ENCODE measurements around the gene CELF1.
"Not testable (repeated sequence)": the region's sequence is repeated elsewhere in the genome, so short reads cannot be mapped to it uniquely, and the experiment has no call there.

Gene CELF1

DNA sequence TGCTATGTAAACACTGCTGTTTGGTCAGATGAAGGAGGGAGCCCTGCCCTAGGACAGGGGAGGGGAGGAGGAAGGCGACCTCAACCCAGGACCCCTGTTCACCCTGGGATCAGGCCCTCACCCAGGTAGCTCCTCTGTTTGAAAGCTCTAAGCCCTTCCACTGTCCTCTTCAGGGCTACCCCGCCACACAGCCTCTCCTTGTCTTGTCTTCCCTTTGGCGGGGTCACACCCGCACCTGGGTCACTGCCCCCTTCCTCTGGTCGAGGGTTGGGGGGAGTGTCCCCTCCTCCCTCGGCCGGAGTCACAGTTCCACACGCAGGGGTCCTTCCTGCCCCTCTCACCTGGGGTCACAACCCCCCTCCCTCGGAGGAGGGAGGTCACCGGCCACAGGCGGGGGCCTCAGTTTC, 12.0 kb upstream of the CELF1 start:
- no peaks in the 10 kb centered on the region for H3K9me3 ChIP-seq (ENCODE audit: control insufficient read depth in 5 of 5, low read length in 5 of 5)
- H3K9ac ChIP-seq (ENCODE audit: low read length in 5 of 5), result peak overlapping the region; percentile 81 to 94 (median 92)
- peaks cover 5 to 29% (median 17%) of the 10 kb centered on the region in 5 donors for H3K4me1 ChIP-seq (ENCODE audit: control insufficient read depth in 5 of 5, insufficient read depth in 5 of 5, low read length in 5 of 5)
- no peaks in the 10 kb centered on the region for H3K27me3 ChIP-seq (ENCODE audit: control insufficient read depth in 5 of 5, insufficient read depth in 4 of 5, low read length in 5 of 5)
- peak overlapping the region; percentile 84 for H3K27ac ChIP-seq (ENCODE audit: low read depth, low read length)
- H3K36me3 ChIP-seq (ENCODE audit: control insufficient read depth in 5 of 5, insufficient read depth in 5 of 5, low read length in 5 of 5), result peaks cover 3 to 7% (median 4%) of the 10 kb centered on the region in 5 donors
- H3K4me3 ChIP-seq (ENCODE audit: low read depth in 1 of 5, low read length in 5 of 5), result peak overlapping the region; percentile 64 to 89 (median 85)

DNA sequence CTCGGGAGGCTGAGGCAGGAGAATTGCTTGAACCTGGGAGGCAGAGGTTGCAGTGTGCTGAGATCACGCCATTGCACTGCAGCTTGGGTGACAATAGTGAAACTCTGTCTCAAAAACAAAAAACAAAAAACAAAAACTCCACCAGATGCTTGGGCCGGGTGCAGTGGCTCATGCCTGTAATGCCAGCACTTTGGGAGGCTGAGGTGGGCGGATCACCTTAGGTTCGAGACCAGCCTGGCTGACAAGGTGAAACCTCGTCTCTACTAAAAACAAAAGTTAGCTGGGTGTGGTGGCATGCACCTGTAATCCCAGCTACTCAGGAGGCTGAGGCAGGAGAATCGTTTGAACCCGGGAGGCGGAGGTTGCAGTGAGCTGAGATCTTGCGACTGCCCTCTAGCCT, 11.4 kb upstream of the CELF1 start:
- Histone ChIP-seq H3K9ac (ENCODE audit: low read length in 5 of 5) (peak overlapping the region in 2 of 5 donors; percentile 92 to 94), H3K4me1 (ENCODE audit: control insufficient read depth in 5 of 5, insufficient read depth in 5 of 5, low read length in 5 of 5) (peaks cover 5 to 27% (median 17%) of the 10 kb centered on the region in 5 donors)
- H3K36me3 ChIP-seq (ENCODE audit: control insufficient read depth in 5 of 5, insufficient read depth in 5 of 5, low read length in 5 of 5); H3K27ac ChIP-seq (ENCODE audit: low read depth, low read length); H3K9me3 ChIP-seq (ENCODE audit: control insufficient read depth in 5 of 5, low read length in 5 of 5); H3K27me3 ChIP-seq (ENCODE audit: control insufficient read depth in 5 of 5, insufficient read depth in 4 of 5, low read length in 5 of 5); H3K4me3 ChIP-seq (ENCODE audit: low read depth in 1 of 5, low read length in 5 of 5): not testable (repeated sequence)

DNA sequence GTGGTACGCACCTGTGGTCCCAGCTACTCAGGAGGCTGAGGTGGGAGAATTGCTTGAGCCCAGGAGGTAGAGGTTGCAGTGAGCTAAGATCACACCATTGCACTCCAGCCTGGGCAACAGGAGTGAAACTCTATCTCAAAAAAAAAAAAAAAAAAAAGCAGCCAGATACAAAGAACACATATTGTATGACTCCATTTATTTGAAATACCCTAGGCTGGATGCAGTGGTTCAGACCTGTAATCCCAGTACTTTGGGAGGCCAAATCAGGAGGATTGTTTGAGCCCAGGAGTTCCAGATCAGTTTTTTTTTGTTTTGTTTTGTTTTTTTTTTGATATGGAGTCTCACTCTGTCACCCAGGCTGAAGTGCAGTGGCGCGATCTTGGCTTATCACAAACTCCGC, 9.5 kb upstream of the CELF1 start:
- not testable (repeated sequence) for H3K27me3 ChIP-seq (ENCODE audit: control insufficient read depth in 5 of 5, insufficient read depth in 4 of 5, low read length in 5 of 5); H3K9me3 ChIP-seq (ENCODE audit: control insufficient read depth in 5 of 5, low read length in 5 of 5); H3K36me3 ChIP-seq (ENCODE audit: control insufficient read depth in 5 of 5, insufficient read depth in 5 of 5, low read length in 5 of 5); H3K27ac ChIP-seq (ENCODE audit: low read depth, low read length); H3K4me3 ChIP-seq (ENCODE audit: low read depth in 1 of 5, low read length in 5 of 5); H3K9ac ChIP-seq (ENCODE audit: low read length in 5 of 5)
- H3K4me1 ChIP-seq (ENCODE audit: control insufficient read depth in 5 of 5, insufficient read depth in 5 of 5, low read length in 5 of 5), result peaks cover 5 to 27% (median 17%) of the 10 kb centered on the region in 5 donors

DNA sequence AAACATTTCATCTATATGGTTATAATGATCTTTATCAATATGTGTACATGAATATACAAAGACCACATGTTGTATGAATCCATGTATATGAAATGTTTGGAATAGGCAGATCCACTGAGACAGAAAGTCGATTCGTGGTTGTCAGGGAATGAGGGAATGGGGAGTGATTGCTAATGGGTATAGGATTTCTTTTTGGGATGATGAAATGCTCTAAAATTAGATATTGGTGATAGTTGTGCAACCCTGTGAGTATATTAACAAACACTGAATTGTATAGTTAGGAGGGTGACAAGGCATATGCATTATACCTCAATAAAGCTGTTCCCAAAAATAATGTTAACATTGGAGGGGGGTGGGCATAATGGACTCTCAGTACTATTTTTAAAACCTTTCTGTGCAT, 7.5 kb upstream of the CELF1 start:
- no peaks in the 10 kb centered on the region for H3K27me3 ChIP-seq (ENCODE audit: control insufficient read depth in 5 of 5, insufficient read depth in 4 of 5, low read length in 5 of 5)

DNA sequence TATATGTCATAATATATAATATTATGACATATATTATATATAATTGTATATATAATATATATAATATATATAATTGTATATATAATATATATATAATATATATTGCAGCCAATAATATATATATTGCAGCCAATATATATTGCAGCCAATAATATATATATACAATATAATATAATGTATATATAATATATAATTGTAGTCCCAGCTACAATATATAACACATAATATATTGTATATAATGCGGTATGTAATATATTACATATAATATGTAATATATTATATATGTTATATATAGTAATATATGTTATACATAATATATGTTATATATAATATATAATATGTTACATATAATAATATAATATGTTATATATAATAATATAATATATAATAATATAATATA, 5.8 kb upstream of the CELF1 start:
- Histone ChIP-seq H3K4me3 (ENCODE audit: low read depth in 1 of 5, low read length in 5 of 5) (no peak overlapping the region), H3K9ac (ENCODE audit: low read length in 5 of 5) (no peak overlapping the region), H3K9me3 (ENCODE audit: control insufficient read depth in 5 of 5, low read length in 5 of 5) (no peaks in the 10 kb centered on the region), H3K27ac (ENCODE audit: low read depth, low read length) (no peak overlapping the region), H3K4me1 (ENCODE audit: control insufficient read depth in 5 of 5, insufficient read depth in 5 of 5, low read length in 5 of 5) (peaks cover 0 to 6% (median 0%) of the 10 kb centered on the region in 5 donors), H3K27me3 (ENCODE audit: control insufficient read depth in 5 of 5, insufficient read depth in 4 of 5, low read length in 5 of 5) (no peaks in the 10 kb centered on the region), H3K36me3 (ENCODE audit: control insufficient read depth in 5 of 5, insufficient read depth in 5 of 5, low read length in 5 of 5) (peaks cover 0 to 3% (median 0%) of the 10 kb centered on the region in 5 donors)

More for the DNA sequence above, 7.5 kb upstream of the CELF1 start:
- peaks cover 4 to 18% (median 6%) of the 10 kb centered on the region in 5 donors for H3K4me1 ChIP-seq (ENCODE audit: control insufficient read depth in 5 of 5, insufficient read depth in 5 of 5, low read length in 5 of 5)
- H3K36me3 ChIP-seq (ENCODE audit: control insufficient read depth in 5 of 5, insufficient read depth in 5 of 5, low read length in 5 of 5), result peaks cover 0 to 3% (median 0%) of the 10 kb centered on the region in 5 donors
- no peak overlapping the region for H3K9ac ChIP-seq (ENCODE audit: low read length in 5 of 5)
- no peaks in the 10 kb centered on the region for H3K9me3 ChIP-seq (ENCODE audit: control insufficient read depth in 5 of 5, low read length in 5 of 5)
- H3K27ac ChIP-seq (ENCODE audit: low read depth, low read length), result no peak overlapping the region
- no peak overlapping the region for H3K4me3 ChIP-seq (ENCODE audit: low read depth in 1 of 5, low read length in 5 of 5)

DNA sequence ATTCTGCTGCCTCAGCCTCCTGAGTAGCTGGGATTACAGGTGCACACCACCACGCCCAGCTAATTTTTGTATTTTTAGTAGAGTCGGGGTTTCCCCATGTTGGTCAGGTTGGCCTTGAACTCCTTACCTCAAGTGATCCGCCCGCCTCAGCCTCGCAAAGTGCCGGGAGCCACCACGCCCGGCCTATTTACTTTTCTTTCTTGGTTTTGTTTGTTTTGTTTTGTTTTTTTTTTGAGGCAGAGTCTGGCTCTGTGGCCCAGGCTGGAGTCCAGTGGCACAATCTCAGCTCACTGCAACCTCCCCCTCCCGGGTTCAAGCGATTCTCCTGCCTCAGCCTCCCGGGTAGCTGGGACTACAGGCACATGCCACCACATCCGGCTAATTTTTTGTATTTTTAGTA, 4.1 kb upstream of the CELF1 start:
- not testable (repeated sequence) for H3K9me3 ChIP-seq (ENCODE audit: control insufficient read depth in 5 of 5, low read length in 5 of 5); H3K4me3 ChIP-seq (ENCODE audit: low read depth in 1 of 5, low read length in 5 of 5); H3K36me3 ChIP-seq (ENCODE audit: control insufficient read depth in 5 of 5, insufficient read depth in 5 of 5, low read length in 5 of 5); H3K27ac ChIP-seq (ENCODE audit: low read depth, low read length); H3K9ac ChIP-seq (ENCODE audit: low read length in 5 of 5); H3K27me3 ChIP-seq (ENCODE audit: control insufficient read depth in 5 of 5, insufficient read depth in 4 of 5, low read length in 5 of 5)
- peaks cover 0 to 16% (median 11%) of the 10 kb centered on the region in 5 donors for H3K4me1 ChIP-seq (ENCODE audit: control insufficient read depth in 5 of 5, insufficient read depth in 5 of 5, low read length in 5 of 5)

DNA sequence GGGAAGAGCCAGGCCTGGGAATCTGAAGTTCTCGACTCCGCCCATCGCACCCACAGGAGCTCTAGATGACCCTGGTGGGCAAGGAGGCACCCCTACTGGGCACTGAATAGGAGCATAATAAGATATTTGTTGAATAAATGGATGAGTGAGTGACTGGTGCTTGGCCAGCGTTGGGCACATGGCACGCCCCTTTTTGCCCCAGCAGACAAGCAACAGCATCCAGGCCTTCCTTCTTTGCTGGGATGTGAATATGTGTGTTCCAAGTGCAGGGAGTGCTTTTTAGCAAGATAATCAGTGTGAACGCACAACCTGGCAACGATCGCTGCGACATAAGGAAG, 443 bp upstream of the CELF1 start:
- H3K9me3 ChIP-seq (ENCODE audit: control insufficient read depth in 5 of 5, low read length in 5 of 5), result no peaks in the 10 kb centered on the region
- peak overlapping the region; percentile 98 for H3K27ac ChIP-seq (ENCODE audit: low read depth, low read length)

DNA sequence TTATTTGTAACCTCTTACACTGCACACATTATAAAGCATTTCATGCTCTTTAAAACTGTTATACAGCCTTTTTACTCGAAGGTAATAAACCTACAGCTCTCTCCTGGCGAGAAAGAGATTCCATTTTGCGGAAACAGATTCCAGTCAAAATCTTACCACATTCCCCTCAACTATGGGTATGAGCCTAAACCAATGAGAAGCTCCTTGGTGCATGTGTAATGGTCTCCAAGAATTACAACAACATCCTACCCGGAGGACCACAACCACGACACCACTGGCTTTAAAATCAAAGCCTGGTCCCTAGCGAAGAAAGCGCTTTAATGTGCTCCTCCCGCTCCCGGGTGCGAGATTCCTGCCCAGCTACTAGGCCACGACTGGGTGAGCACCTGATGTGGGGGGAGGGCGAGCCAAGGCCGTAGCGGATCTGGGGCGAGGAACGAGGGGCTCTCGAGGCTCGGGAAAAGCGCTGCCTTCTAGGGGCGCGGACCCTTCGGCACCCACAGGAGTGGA, 821 bp downstream of the CELF1 start:
- Histone ChIP-seq H3K9me3 (ENCODE audit: control insufficient read depth in 5 of 5, low read length in 5 of 5) (no peaks in the 10 kb centered on the region), H3K27me3 (ENCODE audit: control insufficient read depth in 5 of 5, insufficient read depth in 4 of 5, low read length in 5 of 5) (no peaks in the 10 kb centered on the region), H3K27ac (ENCODE audit: low read depth, low read length) (peak overlapping the region; percentile 98), H3K9ac (ENCODE audit: low read length in 5 of 5) (peak overlapping the region; percentile 81 to 99 (median 95)), H3K36me3 (ENCODE audit: control insufficient read depth in 5 of 5, insufficient read depth in 5 of 5, low read length in 5 of 5) (no peaks in the 10 kb centered on the region), H3K4me1 (ENCODE audit: control insufficient read depth in 5 of 5, insufficient read depth in 5 of 5, low read length in 5 of 5) (peaks cover 0 to 51% (median 45%) of the 10 kb centered on the region in 5 donors), H3K4me3 (ENCODE audit: low read depth in 1 of 5, low read length in 5 of 5) (peak overlapping the region; percentile 77 to 96 (median 88))

More for the DNA sequence above, 443 bp upstream of the CELF1 start:
- H3K4me1 ChIP-seq (ENCODE audit: control insufficient read depth in 5 of 5, insufficient read depth in 5 of 5, low read length in 5 of 5), result peaks cover 0 to 38% (median 36%) of the 10 kb centered on the region in 5 donors
- no peaks in the 10 kb centered on the region for H3K36me3 ChIP-seq (ENCODE audit: control insufficient read depth in 5 of 5, insufficient read depth in 5 of 5, low read length in 5 of 5)
- H3K27me3 ChIP-seq (ENCODE audit: control insufficient read depth in 5 of 5, insufficient read depth in 4 of 5, low read length in 5 of 5), result no peaks in the 10 kb centered on the region
- H3K9ac ChIP-seq (ENCODE audit: low read length in 5 of 5), result peak overlapping the region in 4 of 5 donors; percentile 52 to 65 (median 56)
- H3K4me3 ChIP-seq (ENCODE audit: low read depth in 1 of 5, low read length in 5 of 5), result peak overlapping the region; percentile 73 to 96 (median 88)

DNA sequence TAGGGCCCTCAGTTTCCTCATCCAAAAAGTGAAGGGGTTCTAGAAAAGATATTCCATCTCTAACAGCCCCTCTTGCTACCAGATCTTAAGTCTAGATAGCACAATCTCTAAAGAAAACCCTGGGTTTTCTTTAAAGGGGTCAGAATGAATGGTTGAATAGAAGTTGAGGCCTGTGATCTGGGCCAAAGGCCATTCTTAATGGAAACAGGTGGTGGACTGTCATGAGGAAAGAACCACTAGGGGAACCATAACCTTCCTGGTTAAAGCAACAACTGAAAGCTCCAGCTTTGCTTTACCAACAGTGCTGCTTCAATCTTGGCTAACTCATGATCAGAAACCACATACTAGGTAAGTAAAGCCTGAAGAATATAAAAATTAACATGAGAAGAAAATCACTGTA, 1.8 kb downstream of the CELF1 start:
- no peaks in the 10 kb centered on the region for H3K9me3 ChIP-seq (ENCODE audit: control insufficient read depth in 5 of 5, low read length in 5 of 5)
- peak overlapping the region in 3 of 5 donors; percentile 9 to 95 (median 63) for H3K9ac ChIP-seq (ENCODE audit: low read length in 5 of 5)
- H3K4me3 ChIP-seq (ENCODE audit: low read depth in 1 of 5, low read length in 5 of 5), result peak overlapping the region in 3 of 5 donors; percentile 88 to 96 (median 93)
- H3K27ac ChIP-seq (ENCODE audit: low read depth, low read length), result peak overlapping the region; percentile 98
- H3K36me3 ChIP-seq (ENCODE audit: control insufficient read depth in 5 of 5, insufficient read depth in 5 of 5, low read length in 5 of 5), result no peaks in the 10 kb centered on the region
- H3K27me3 ChIP-seq (ENCODE audit: control insufficient read depth in 5 of 5, insufficient read depth in 4 of 5, low read length in 5 of 5), result no peaks in the 10 kb centered on the region
- H3K4me1 ChIP-seq (ENCODE audit: control insufficient read depth in 5 of 5, insufficient read depth in 5 of 5, low read length in 5 of 5), result peaks cover 0 to 57% (median 50%) of the 10 kb centered on the region in 5 donors

DNA sequence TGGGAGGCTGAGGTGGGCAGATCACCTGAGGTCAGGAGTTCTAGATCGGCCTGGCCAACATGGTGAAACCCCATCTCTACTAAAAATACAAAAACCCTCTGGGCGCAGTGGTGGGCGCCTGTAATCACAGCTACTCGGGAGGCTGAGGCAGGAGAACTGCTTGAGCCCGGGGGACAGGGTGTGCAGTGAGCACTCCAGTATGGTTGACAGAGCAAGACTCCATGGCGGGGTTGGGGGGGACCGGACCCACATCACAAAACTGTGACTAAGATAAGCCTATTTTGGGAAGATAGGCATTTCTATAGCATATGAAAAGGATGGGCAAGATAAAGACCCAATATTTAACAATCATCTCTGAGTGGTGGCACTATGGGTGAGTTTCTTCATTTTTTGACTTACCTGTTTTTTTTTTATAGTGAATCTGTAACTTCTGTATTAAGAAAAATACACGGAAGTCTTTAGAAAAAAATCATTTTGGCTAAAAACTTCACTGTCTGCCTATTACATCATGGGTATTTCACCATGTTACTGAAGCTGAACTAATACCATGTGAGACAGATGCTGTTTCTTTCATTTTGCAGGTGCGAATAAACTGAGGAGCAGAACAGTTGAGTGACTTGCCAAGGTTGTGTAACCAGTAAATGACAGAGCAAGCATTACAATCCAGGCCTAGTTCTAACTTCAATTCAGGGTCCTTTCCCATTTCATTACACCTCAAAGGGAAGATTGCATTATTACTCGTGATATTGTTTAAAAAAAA, 2.5 kb downstream of the CELF1 start:
- Histone ChIP-seq H3K9ac (ENCODE audit: low read length in 5 of 5) (peak overlapping the region in 3 of 5 donors; percentile 9 to 63 (median 56)), H3K36me3 (ENCODE audit: control insufficient read depth in 5 of 5, insufficient read depth in 5 of 5, low read length in 5 of 5) (no peaks in the 10 kb centered on the region), H3K9me3 (ENCODE audit: control insufficient read depth in 5 of 5, low read length in 5 of 5) (no peaks in the 10 kb centered on the region), H3K4me3 (ENCODE audit: low read depth in 1 of 5, low read length in 5 of 5) (peak overlapping the region in 2 of 5 donors; percentile 15 to 16), H3K27ac (ENCODE audit: low read depth, low read length) (peak overlapping the region; percentile 98), H3K27me3 (ENCODE audit: control insufficient read depth in 5 of 5, insufficient read depth in 4 of 5, low read length in 5 of 5) (no peaks in the 10 kb centered on the region), H3K4me1 (ENCODE audit: control insufficient read depth in 5 of 5, insufficient read depth in 5 of 5, low read length in 5 of 5) (peaks cover 0 to 57% (median 50%) of the 10 kb centered on the region in 5 donors)
